SK-N-SH (cell line): ENCODE measurements around the gene SLC26A4. TPM values are rescaled to one million over a fixed set of nuclear protein-coding genes. Genes with fewer than 3 reads are reported as not detected.

Experiments
- CTCF ChIA-PET: fragments of 300-600, 350-600 bp; formaldehyde crosslinking; extraction: SDS; loops from one replicate; lab custom pipeline; 2021; lab: Yijun Ruan, JAX
- POLR2A ChIA-PET: fragments of 350-600 bp; sonication (Branson Sonifier 250); formaldehyde crosslinking; extraction: SDS; loops from one replicate; lab custom pipeline; 2020; ENCODE audit warnings: antibody characterized with exemption, inconsistent platforms; lab: Yijun Ruan, JAX
- DNase-seq: peaks from one replicate; pipeline ENCODE4 v3.0.0; 2012
- H2AFZ ChIP-seq: fragments of 200-600 bp; sonication (generic); 2 replicates; pipeline ENCODE4 v1.8.1; 2016; ENCODE audit warnings: antibody characterized with exemption, mild to moderate bottlenecking, low read depth
- H3F3A ChIP-seq: fragments of 200-600 bp; sonication (generic); replicated peaks from 2 replicates; pipeline ENCODE3; 2016; ENCODE audit warnings: antibody characterized with exemption, mild to moderate bottlenecking; ENCODE audit not compliant: insufficient read depth
- H3K27ac ChIP-seq, 2 experiments: fragments of 200-500 bp in 1 of 2; fragments of 200-600 bp in 1 of 2; sonication (Bioruptor generic) in 1 of 2; sonication (generic), shearing (Covaris generic) in 1 of 2; 2 replicates each; pipeline versions ENCODE4 v1.5.1 to v1.6.1; 2014 to 2016; ENCODE audit warnings: low read depth in 2 of 2, inconsistent platforms in 1 of 2, low read length in 1 of 2, mild to moderate bottlenecking in 1 of 2, mixed read lengths in 1 of 2
- H3K27me3 ChIP-seq: fragments of 200-600 bp; sonication (generic), shearing (Covaris generic); 2 replicates; pipeline ENCODE4 v1.6.1; 2016; ENCODE audit warnings: mixed run types; ENCODE audit not compliant: insufficient read depth
- H3K36me3 ChIP-seq, 2 experiments: fragments of 200-500 bp in 1 of 2; fragments of 200-600 bp in 1 of 2; sonication (Bioruptor generic) in 1 of 2; sonication (generic) in 1 of 2; replicated peaks in 1 of 2; 2 replicates each; pipeline versions ENCODE3 to v1.5.1; 2014 to 2016; ENCODE audit warnings: low read length in 1 of 2, mild to moderate bottlenecking in 1 of 2; ENCODE audit not compliant: insufficient read depth in 2 of 2, control insufficient read depth in 1 of 2
- H3K4me1 ChIP-seq, 2 experiments: fragments of 200-500 bp in 1 of 2; fragments of 200-600 bp in 1 of 2; sonication (Bioruptor generic) in 1 of 2; sonication (generic), shearing (Covaris generic) in 1 of 2; 2 replicates each; pipeline versions ENCODE4 v1.5.1 to v1.6.1; 2014 to 2016; ENCODE audit warnings: low read depth in 1 of 2, low read length in 1 of 2, mixed run types in 1 of 2; ENCODE audit not compliant: insufficient read depth in 2 of 2, control insufficient read depth in 1 of 2
- H3K4me2 ChIP-seq: fragments of 200-600 bp; sonication (generic), shearing (Covaris generic); 2 replicates; pipeline ENCODE4 v1.6.1; 2017; ENCODE audit warnings: mixed run types
- H3K4me3 ChIP-seq, 2 experiments: fragments of 200-500 bp in 1 of 2; fragments of 200-600 bp in 1 of 2; sonication (Bioruptor generic) in 1 of 2; sonication (generic), shearing (Covaris generic) in 1 of 2; 2 replicates each; pipeline versions ENCODE4 v1.5.1 to v1.8.1; 2014 to 2016; ENCODE audit warnings: low read depth in 2 of 2, inconsistent platforms in 1 of 2, low read length in 1 of 2, mild to moderate bottlenecking in 1 of 2, mixed read lengths in 1 of 2, moderate library complexity in 1 of 2
- H3K79me2 ChIP-seq: fragments of 200-600 bp; sonication (generic); 2 replicates; pipeline ENCODE4 v1.8.1; 2017; ENCODE audit warnings: mild to moderate bottlenecking; ENCODE audit not compliant: insufficient read depth
- H3K9ac ChIP-seq: fragments of 200-600 bp; sonication (generic); 2 replicates; pipeline ENCODE4 v1.6.1; 2017; ENCODE audit warnings: mixed run types
- H3K9me2 ChIP-seq: fragments of 200-600 bp; sonication (generic); 2 replicates; pipeline ENCODE4 v1.6.1; 2017; ENCODE audit warnings: mixed run types
- H3K9me3 ChIP-seq: fragments of 200-600 bp; sonication (generic); 2 replicates; pipeline ENCODE4 v1.6.1; 2017; ENCODE audit warnings: mixed run types, mild to moderate bottlenecking, moderate library complexity
- H4K20me1 ChIP-seq: fragments of 200-600 bp; sonication (generic); 2 replicates; pipeline ENCODE4 v1.6.1; 2017; ENCODE audit warnings: mild to moderate bottlenecking, mixed run types; ENCODE audit not compliant: insufficient read depth
- CHD2 ChIP-seq: fragments of 150-350 bp; IDR thresholded peaks from 2 replicates; pipeline ENCODE4 v1.6.1; 2018; ENCODE audit warnings: low read length; ENCODE audit not compliant: partially characterized antibody
- EZH2phosphoT487 ChIP-seq: fragments of 200-600 bp; sonication (generic); IDR thresholded peaks from 2 replicates; pipeline ENCODE4 v1.6.1; 2017; ENCODE audit warnings: low read depth, mixed run types, mild to moderate bottlenecking, antibody characterized with exemption, moderate library complexity, borderline replicate concordance
- FOSL2 ChIP-seq: IDR thresholded peaks from 2 replicates; pipeline ENCODE4 v1.4.0; 2012; ENCODE audit warnings: low read depth, mild to moderate bottlenecking, moderate library complexity, borderline replicate concordance
- FOXM1 ChIP-seq: IDR thresholded peaks from 2 replicates; pipeline ENCODE4 v1.4.0; 2012; ENCODE audit warnings: low read depth, mild to moderate bottlenecking
- MEF2A ChIP-seq: IDR thresholded peaks from 2 replicates; pipeline ENCODE4 v1.4.0; 2012; ENCODE audit warnings: low read depth, borderline replicate concordance
- NFIC ChIP-seq: IDR thresholded peaks from 2 replicates; pipeline ENCODE4 v1.4.0; 2012; ENCODE audit warnings: borderline replicate concordance
- NRF1 ChIP-seq: IDR thresholded peaks from 2 replicates; pipeline ENCODE4 v1.6.1; 2012; ENCODE audit warnings: low read depth, mild to moderate bottlenecking, low read length
- POLR2AphosphoS5 ChIP-seq: IDR thresholded peaks from 2 replicates; pipeline ENCODE4 v1.6.1; 2012; ENCODE audit warnings: low read depth, low read length
- RXRA ChIP-seq: IDR thresholded peaks from 2 replicates; pipeline ENCODE4 v1.4.0; 2012; ENCODE audit warnings: low read depth, mild to moderate bottlenecking, borderline replicate concordance
- SIN3A ChIP-seq: IDR thresholded peaks from 2 replicates; pipeline ENCODE4 v1.6.1; 2012; ENCODE audit warnings: low read depth, mild to moderate bottlenecking, low read length, moderate library complexity, borderline replicate concordance
- SMC3 ChIP-seq: IDR thresholded peaks from 2 replicates; pipeline ENCODE4 v1.6.1; 2012; ENCODE audit warnings: low read depth, low read length, improper control_type of control experiment
- TEAD4 ChIP-seq: IDR thresholded peaks from 2 replicates; pipeline ENCODE4 v1.4.0; 2012; ENCODE audit warnings: mild to moderate bottlenecking, borderline replicate concordance; ENCODE audit not compliant: insufficient read depth
- ZBTB33 ChIP-seq: IDR thresholded peaks from 2 replicates; pipeline ENCODE4 v1.4.0; 2012; ENCODE audit warnings: low read depth, borderline replicate concordance
- WGBS: methylation state at CpG from one replicate; pipeline ENCODE4 v1.1.6; 2017; ENCODE audit warnings: low lambda C conversion rate; 5-methylcytosine and 5-hydroxymethylcytosine counted together
- polyA plus RNA-seq, 3 experiments: library from polyadenylated mRNA; depleted of rRNA; stranded (reverse); fragments of >200 nt; gene quantifications; 2 replicates each; pipeline ENCODE4 v1.2.3, GENCODE V29; 2012
- TF ChIP-seq, protein P1 (sequence below): IDR thresholded peaks from 2 replicates; pipeline ENCODE4; 2012
- TF ChIP-seq, protein P2 (sequence below): IDR thresholded peaks from 2 replicates; pipeline ENCODE4 v1.4.0; 2012; ENCODE audit warnings: low read depth, borderline replicate concordance
- TF ChIP-seq, protein P3 (sequence below): fragments of 200-600 bp; sonication (generic); IDR thresholded peaks from 2 replicates; pipeline ENCODE4 v1.6.1; 2017; ENCODE audit warnings: antibody characterized with exemption, mild to moderate bottlenecking, moderate library complexity

Gene SLC26A4
- polyA plus RNA-seq, 1 of the 3 experiments (the other 2 are of a cell fraction) = 0.61 TPM

- no peak overlapping the region for H3K27ac ChIP-seq
- no peak overlapping the region for H3K9ac ChIP-seq
- POLR2A ChIA-PET = no interaction called here
- no peak for DNase-seq
- H2AFZ ChIP-seq = no peak overlapping the region
- peaks cover 22 to 29% of the 10 kb centered on the region in 2 experiments for H3K36me3 ChIP-seq
- no peaks in the 10 kb centered on the region for H3K27me3 ChIP-seq
- H3K79me2 ChIP-seq = no peaks in the 10 kb centered on the region
- 93% methylated on average over 2 of the region's 2 CpGs for WGBS
- no peak overlapping the region for H3K4me3 ChIP-seq
- H3K9me3 ChIP-seq = no peaks in the 10 kb centered on the region
- CTCF ChIA-PET = interaction anchor here (1.4 kb wide), 1 partner anchor 72 kb away, joined by 3 read pairs; no protein-coding TSS in a partner anchor
- no peak overlapping the region for H3K4me2 ChIP-seq
- H3K4me1 ChIP-seq = peaks cover 4 to 8% of the 10 kb centered on the region in 2 experiments; a peak in 3 of 4 replicates
- peaks cover 14% of the 10 kb centered on the region for H3F3A ChIP-seq
- no peaks in the 10 kb centered on the region for H3K9me2 ChIP-seq
- no peaks in the 10 kb centered on the region for H4K20me1 ChIP-seq
- TF ChIP-seq, protein P1, sequence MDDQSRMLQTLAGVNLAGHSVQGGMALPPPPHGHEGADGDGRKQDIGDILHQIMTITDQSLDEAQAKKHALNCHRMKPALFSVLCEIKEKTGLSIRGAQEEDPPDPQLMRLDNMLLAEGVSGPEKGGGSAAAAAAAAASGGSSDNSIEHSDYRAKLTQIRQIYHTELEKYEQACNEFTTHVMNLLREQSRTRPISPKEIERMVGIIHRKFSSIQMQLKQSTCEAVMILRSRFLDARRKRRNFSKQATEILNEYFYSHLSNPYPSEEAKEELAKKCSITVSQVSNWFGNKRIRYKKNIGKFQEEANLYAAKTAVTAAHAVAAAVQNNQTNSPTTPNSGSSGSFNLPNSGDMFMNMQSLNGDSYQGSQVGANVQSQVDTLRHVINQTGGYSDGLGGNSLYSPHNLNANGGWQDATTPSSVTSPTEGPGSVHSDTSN = no peak
- TF ChIP-seq FOXM1 = no peak
These were observed 37.7 kb upstream of the SLC26A4 start for GRCh38 chr7:107622894-107623293.

GRCh38 chr7:107627002-107627401 lies 33.6 kb upstream of the SLC26A4 start:
- TF ChIP-seq SMC3 = no peak
- no peak for TF ChIP-seq RXRA
- Histone ChIP-seq H3F3A (peaks cover 8% of the 10 kb centered on the region), H3K79me2 (no peaks in the 10 kb centered on the region), H4K20me1 (no peaks in the 10 kb centered on the region), H3K36me3 (peaks cover 0 to 3% of the 10 kb centered on the region in 2 experiments), H3K4me2 (no peak overlapping the region), H3K9me2 (no peaks in the 10 kb centered on the region), H3K27ac (no peak overlapping the region), H2AFZ (no peak overlapping the region), H3K4me1 (peaks cover 7 to 8% of the 10 kb centered on the region in 2 experiments; a peak in 2 of 4 replicates), H3K9ac (no peak overlapping the region), H3K9me3 (no peaks in the 10 kb centered on the region), H3K27me3 (no peaks in the 10 kb centered on the region), H3K4me3 (no peak overlapping the region)
- POLR2A ChIA-PET = no interaction called here
- DNase-seq = no peak
- 92% methylated on average over 4 of the region's 4 CpGs for WGBS
- CTCF ChIA-PET = no interaction called here

DNA sequence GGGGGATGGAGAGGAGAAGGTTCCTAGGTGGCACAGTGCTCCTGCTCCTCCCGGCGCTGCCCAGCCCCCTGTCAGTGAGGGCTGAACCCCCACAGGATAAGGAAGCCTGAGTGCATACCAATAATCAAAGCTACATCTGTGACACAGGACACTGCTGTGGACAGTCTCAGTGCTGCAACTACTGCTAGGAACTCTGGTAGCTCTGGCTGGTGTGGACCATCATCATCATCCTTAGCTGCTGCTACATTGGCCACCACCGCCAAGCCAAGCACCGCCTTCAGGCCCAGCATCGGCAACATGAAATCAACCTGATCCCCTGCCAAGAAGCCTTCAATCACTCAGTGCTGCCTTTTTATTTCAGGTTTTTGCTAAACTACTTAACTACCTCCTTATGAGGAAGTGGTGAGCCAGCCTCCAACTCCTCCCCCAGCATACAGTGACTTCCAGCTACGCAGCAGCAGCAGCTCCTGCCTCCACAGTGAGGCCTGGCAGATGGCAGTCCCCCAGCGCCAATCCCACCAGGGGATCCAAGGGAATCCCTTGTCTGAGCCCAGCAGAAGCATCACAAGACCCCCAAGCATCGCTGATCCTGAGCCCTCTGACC lies 32.1 kb upstream of the SLC26A4 start:
- H3K27ac ChIP-seq = no peak overlapping the region
- TF ChIP-seq EZH2phosphoT487 = no peak
- no peak for TF ChIP-seq CHD2
- TF ChIP-seq SIN3A = no peak
- TF ChIP-seq, protein P2, sequence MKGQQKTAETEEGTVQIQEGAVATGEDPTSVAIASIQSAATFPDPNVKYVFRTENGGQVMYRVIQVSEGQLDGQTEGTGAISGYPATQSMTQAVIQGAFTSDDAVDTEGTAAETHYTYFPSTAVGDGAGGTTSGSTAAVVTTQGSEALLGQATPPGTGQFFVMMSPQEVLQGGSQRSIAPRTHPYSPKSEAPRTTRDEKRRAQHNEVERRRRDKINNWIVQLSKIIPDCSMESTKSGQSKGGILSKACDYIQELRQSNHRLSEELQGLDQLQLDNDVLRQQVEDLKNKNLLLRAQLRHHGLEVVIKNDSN = no peak
- TF ChIP-seq POLR2AphosphoS5 = no peak
- no peak for TF ChIP-seq ZBTB33
- TF ChIP-seq RXRA = no peak
- TF ChIP-seq NFIC = no peak
- no peak for TF ChIP-seq MEF2A
- TF ChIP-seq, protein P3, sequence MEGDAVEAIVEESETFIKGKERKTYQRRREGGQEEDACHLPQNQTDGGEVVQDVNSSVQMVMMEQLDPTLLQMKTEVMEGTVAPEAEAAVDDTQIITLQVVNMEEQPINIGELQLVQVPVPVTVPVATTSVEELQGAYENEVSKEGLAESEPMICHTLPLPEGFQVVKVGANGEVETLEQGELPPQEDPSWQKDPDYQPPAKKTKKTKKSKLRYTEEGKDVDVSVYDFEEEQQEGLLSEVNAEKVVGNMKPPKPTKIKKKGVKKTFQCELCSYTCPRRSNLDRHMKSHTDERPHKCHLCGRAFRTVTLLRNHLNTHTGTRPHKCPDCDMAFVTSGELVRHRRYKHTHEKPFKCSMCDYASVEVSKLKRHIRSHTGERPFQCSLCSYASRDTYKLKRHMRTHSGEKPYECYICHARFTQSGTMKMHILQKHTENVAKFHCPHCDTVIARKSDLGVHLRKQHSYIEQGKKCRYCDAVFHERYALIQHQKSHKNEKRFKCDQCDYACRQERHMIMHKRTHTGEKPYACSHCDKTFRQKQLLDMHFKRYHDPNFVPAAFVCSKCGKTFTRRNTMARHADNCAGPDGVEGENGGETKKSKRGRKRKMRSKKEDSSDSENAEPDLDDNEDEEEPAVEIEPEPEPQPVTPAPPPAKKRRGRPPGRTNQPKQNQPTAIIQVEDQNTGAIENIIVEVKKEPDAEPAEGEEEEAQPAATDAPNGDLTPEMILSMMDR = no peak
- TF ChIP-seq FOSL2 = no peak
- no peak for TF ChIP-seq NRF1
- TF ChIP-seq TEAD4 = no peak

More for the DNA sequence above, 32.1 kb upstream of the SLC26A4 start:
- no peaks in the 10 kb centered on the region for H3F3A ChIP-seq
- H3K9me3 ChIP-seq = no peaks in the 10 kb centered on the region
- no peak overlapping the region for H2AFZ ChIP-seq
- no peaks in the 10 kb centered on the region for H3K9me2 ChIP-seq
- H3K27me3 ChIP-seq = no peaks in the 10 kb centered on the region
- no peaks in the 10 kb centered on the region for H4K20me1 ChIP-seq
- no peak for DNase-seq
- POLR2A ChIA-PET = no interaction called here
- H3K36me3 ChIP-seq = no peaks in the 10 kb centered on the region
- CTCF ChIA-PET = no interaction called here
- no peak overlapping the region for H3K4me3 ChIP-seq
- H3K9ac ChIP-seq = no peak overlapping the region
- H3K79me2 ChIP-seq = no peaks in the 10 kb centered on the region
- H3K4me2 ChIP-seq = no peak overlapping the region
- 97% methylated on average over 7 of the region's 8 CpGs for WGBS
- peaks cover 0 to 5% of the 10 kb centered on the region in 2 experiments; a peak in 1 of 4 replicates for H3K4me1 ChIP-seq
